Adrenal gland (tissue), 5 donors: ENCODE results near the gene SLC16A2.

Source experiments
- CTCF ChIP-seq, 6 experiments: fragments of 450-650 bp in 4 of 6; fragments of 200-600 bp in 2 of 6; sonication (generic) in 1 of 6; IDR thresholded peaks; 1 replicate in 5 of 6; 2 replicates in 1 of 6; pipeline versions ENCODE4 v1.5.1 to v1.8.0; 2016 to 2021; ENCODE audit warnings: antibody characterized with exemption in 6 of 6, mild to moderate bottlenecking in 2 of 6, moderate library complexity in 1 of 6
- POLR2A ChIP-seq, 2 donors: fragments of 450-650 bp; IDR thresholded peaks; one replicate each; pipeline ENCODE4 v1.6.1; 2017; ENCODE audit warnings: antibody characterized with exemption in 2 of 2, mild to moderate bottlenecking in 2 of 2, moderate library complexity in 1 of 2
- donor health status: DM: no; HTN: no; CAD: no.

GRCh38 chrX:74521961-74522751 is 100.9 kb downstream of the SLC16A2 start:
- TF ChIP-seq POLR2A (IDR thresholded peaks at IDR 0.05): no peak
- TF ChIP-seq CTCF (IDR thresholded peaks at IDR 0.05): no peak
